IgD-negative memory B cell (primary cell): ENCODE measurements around the gene MYMK. TPM values are rescaled to one million over a fixed set of nuclear protein-coding genes. Genes with fewer than 3 reads are reported as not detected.

ENCODE experiments used
- H3K27ac Mint-ChIP-seq, 3 donors: one replicate each; pipeline ENCODE4 v1.8.0; 2020 to 2022; ENCODE audit warnings: mild to moderate bottlenecking in 3 of 3, mixed read lengths in 3 of 3, moderate library complexity in 1 of 3
- H3K27me3 Mint-ChIP-seq: one replicate; pipeline ENCODE4 v1.8.0; 2021; ENCODE audit warnings: mixed read lengths
- H3K36me3 Mint-ChIP-seq: one replicate; pipeline ENCODE4 v1.8.0; 2020; ENCODE audit warnings: mild to moderate bottlenecking, mixed read lengths
- H3K4me1 Mint-ChIP-seq, 3 donors: one replicate each; pipeline ENCODE4 v1.8.0; 2020 to 2022; ENCODE audit warnings: mixed read lengths in 3 of 3, mild to moderate bottlenecking in 1 of 3
- H3K4me3 Mint-ChIP-seq, 4 donors: one replicate each; pipeline ENCODE4 v1.8.0; 2020 to 2022; ENCODE audit warnings: mild to moderate bottlenecking in 4 of 4, mixed read lengths in 4 of 4, moderate library complexity in 3 of 4
- H3K9me3 Mint-ChIP-seq, 3 donors: one replicate each; pipeline ENCODE4 v1.8.0; 2020 to 2021; ENCODE audit warnings: mixed read lengths in 3 of 3, mild to moderate bottlenecking in 1 of 3
- polyA plus RNA-seq: library from polyadenylated mRNA; unstranded; fragments of 300-500 nt; fragmentation: Illumina TruSeq; gene quantifications from one replicate; pipeline ENCODE4 v1.2.3, GENCODE V29; 2021

Gene MYMK
- polyA plus RNA-seq, 1 donor from 2014 or later = not detected

DNA sequence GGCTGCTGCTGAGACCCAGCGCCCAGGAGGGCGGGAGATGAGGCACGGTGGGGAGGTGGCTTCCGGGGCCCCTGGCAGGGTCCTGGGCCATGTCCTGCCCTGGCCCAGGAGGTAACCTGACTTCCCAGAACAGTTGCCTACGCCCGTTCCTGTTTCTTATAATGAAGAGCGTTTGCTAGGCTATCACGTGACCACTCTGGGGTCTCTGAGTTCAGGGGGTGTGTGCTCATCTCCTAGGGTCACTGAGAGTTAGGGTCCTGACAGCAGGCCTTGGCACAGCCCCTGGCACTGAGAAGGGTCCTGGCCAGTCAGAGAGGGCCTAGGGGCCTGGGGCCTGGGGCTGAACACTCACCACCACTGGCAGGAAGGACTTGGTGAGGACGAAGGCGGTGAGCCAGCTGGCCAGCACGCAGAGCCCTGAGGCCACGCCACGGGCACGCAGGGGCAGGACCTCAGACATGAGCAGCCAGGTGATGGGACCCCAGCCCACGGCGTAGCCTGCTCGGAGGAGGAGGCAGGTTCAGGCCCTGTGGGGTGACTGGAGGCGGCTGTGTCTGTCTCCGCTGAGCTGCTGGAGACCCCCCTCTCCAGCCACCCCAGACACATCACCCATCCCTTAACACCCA is 51.9 kb downstream of the MYMK start:
- H3K9me3 Mint-ChIP-seq = no peaks in the 10 kb centered on the region
- peaks cover 13 to 19% (median 16%) of the 10 kb centered on the region in 3 donors for H3K4me1 Mint-ChIP-seq
- H3K27ac Mint-ChIP-seq = no peak overlapping the region
- peaks cover 3% of the 10 kb centered on the region for H3K36me3 Mint-ChIP-seq
- no peak overlapping the region for H3K4me3 Mint-ChIP-seq
- no peaks in the 10 kb centered on the region for H3K27me3 Mint-ChIP-seq

DNA sequence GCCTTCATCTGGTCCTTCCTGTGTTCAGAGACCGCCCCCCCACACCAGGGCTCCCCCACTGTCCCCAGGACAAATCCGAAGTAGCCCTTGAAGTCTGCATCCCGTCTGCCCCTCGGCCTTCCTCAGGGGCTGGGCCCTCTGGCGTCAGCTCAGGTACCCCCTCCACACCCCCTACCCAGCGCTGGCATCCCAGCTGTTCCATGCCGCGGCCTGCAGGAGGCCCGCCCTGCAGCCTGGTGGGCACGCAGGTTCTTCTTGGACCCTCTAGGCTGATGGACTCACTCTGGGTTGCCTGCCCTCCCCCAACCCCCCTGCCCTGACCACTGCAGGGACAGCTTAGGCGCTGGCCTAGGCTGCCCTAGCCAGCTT is 52.5 kb downstream of the MYMK start:
- H3K4me1 Mint-ChIP-seq = peaks cover 9 to 14% (median 12%) of the 10 kb centered on the region in 3 donors
- peaks cover 3% of the 10 kb centered on the region for H3K36me3 Mint-ChIP-seq
- H3K9me3 Mint-ChIP-seq = no peaks in the 10 kb centered on the region
- H3K27me3 Mint-ChIP-seq = no peaks in the 10 kb centered on the region
- H3K4me3 Mint-ChIP-seq = peak overlapping the region in 1 of 4 donors; percentile 60
- no peak overlapping the region for H3K27ac Mint-ChIP-seq

DNA sequence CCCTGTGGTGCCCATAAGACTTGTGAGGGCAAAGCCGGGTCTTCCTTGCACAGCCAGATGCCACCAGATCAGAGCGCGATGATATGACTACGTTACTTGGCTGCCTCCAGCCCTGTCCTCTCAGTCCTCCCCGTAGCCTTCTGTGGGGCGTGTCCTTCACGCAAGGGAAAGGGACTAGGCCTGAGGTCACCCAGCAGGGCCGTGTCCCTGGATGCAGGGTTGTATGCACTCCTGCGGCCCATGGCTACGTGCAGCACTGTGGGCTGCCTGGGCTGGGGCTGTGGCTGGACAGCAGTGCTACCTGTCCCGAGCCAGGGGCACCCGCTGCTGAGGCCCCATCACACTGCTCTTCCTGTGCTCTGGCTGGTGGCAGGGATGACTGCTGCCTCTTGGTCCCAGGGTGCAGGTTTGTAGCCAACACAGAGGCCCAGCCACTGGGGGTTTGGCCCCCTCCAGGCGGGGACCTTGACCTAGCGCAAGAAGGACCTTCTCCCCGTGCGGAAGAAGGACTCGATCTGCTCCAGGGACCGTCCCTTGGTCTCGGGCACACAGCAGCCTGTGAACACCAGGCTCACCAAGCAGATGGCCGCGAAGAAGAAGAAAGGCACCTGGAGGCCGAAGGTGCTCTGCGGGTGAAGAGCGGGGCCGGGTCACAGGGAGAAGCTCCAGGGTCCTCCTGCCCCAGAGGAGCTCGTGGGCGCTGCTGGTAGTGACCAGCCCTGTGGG is 53.0 kb downstream of the MYMK start:
- Mint-ChIP-seq H3K27ac (peak overlapping the region in 2 of 3 donors; percentile 21 to 67), H3K4me1 (peaks cover 8 to 13% (median 11%) of the 10 kb centered on the region in 3 donors), H3K27me3 (no peaks in the 10 kb centered on the region), H3K4me3 (peak overlapping the region in 1 of 4 donors; percentile 60), H3K9me3 (no peaks in the 10 kb centered on the region), H3K36me3 (peaks cover 3% of the 10 kb centered on the region)

DNA sequence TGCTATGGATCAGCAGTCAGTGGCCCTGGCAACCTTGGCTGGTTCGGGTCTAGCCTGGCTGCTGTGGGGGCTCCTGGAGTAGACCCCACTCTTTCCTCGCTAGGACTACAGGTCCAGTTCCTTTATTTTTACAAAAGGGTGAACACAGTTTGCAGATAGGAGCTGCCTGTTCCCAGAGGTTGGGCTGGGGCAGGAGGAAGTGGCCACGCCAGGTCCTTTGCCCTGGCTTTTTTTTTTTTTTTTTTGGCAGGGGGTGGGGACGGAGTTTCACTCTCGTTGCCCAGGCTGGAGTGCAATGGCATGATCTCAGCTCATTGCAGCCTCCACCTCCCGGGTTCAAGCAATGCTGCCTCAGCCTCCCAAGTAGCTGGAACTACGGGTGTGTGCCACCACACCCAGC is 53.8 kb downstream of the MYMK start:
- Mint-ChIP-seq H3K27me3 (no peaks in the 10 kb centered on the region), H3K9me3 (no peaks in the 10 kb centered on the region), H3K4me3 (peak overlapping the region in 1 of 4 donors; percentile 22), H3K36me3 (peaks cover 3% of the 10 kb centered on the region), H3K4me1 (peaks cover 6 to 9% (median 6%) of the 10 kb centered on the region in 3 donors), H3K27ac (no peak overlapping the region)

DNA sequence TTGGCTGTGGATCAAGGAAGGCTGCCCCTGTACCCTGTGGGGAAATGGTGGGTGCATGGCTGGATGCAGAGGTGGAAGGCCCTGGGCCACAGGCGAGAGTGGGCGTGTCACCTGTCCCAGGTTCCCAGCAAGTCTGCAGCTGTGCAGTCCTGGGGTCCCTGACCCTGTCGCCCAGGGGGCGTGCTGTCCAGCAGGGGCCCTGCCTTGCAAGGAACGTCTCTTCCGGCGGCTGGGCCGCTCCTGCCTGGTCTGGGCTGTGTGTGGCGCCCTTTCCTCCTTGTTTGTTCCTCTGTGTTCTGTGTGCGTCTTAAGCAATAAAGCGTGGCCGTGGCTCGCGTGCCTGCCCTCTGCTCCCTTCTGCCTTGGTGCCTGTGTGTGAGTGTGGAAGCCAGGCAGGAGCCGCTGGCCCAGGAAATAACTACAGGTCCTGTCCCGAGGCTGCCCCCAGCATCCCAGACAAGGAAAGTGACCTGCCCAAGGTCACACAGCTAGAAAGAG is 54.3 kb downstream of the MYMK start:
- Mint-ChIP-seq H3K27ac (peak overlapping the region in 2 of 3 donors; percentile 32 to 53), H3K4me3 (peak overlapping the region in 1 of 4 donors; percentile 22), H3K9me3 (no peaks in the 10 kb centered on the region), H3K27me3 (no peaks in the 10 kb centered on the region), H3K4me1 (peaks cover 4 to 14% (median 7%) of the 10 kb centered on the region in 3 donors), H3K36me3 (peaks cover 2% of the 10 kb centered on the region)

DNA sequence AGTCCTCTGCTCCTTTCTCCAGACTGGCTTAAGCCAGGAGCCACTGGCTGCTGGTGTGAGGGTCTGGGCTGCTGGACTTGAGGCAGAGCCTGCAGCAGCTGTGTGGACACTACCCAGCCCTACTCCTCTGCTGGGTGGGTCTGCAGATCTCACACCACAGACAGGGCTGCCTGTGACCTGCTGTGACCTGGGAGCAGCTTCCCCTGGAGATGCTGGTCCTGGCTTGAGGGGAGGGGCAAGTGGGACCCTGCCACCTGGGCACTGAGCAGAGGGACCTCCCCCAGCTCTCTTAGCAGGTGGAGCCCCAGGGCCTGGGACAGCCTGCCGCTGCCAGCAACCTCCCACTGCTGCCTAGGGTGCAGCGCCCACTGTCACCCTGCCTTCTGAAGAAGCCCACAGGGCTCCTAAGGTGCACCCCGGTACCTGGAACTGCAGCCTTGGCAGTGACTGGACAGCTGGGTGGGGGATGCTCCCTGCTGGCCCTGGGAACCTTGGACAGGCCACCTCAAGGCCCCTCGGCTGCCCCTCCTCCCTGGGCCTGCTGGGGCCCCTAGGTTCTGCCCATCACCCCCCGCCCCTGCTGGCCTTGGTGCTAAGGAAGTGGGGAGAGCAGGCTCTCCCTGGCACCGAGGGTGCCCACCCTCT is 55.9 kb downstream of the MYMK start:
- H3K27me3 Mint-ChIP-seq = no peaks in the 10 kb centered on the region
- no peaks in the 10 kb centered on the region for H3K9me3 Mint-ChIP-seq
- peaks cover 3% of the 10 kb centered on the region for H3K36me3 Mint-ChIP-seq
- no peak overlapping the region for H3K4me3 Mint-ChIP-seq
- no peak overlapping the region for H3K27ac Mint-ChIP-seq
- peaks cover under 1 to 10% (median 4%) of the 10 kb centered on the region in 3 donors for H3K4me1 Mint-ChIP-seq

DNA sequence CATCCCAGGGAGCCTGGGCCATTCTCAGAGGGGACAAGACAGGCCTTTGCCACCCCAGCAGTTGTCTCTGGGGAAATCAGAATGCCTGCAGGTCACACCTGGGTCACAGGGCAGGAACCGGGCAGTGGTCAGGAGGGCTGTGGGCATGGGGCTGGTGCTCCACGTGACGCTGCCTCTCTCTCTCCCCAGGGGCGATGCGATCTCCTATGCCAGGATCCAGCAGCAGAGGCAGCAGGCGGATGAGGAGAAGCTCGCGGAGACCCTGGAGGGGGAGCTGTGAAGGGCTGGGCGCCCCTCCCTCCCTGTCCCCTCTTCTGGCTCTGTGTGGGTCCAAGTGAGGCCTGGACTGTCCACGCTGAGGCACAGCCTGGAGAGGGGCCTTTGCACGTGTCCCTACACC is 56.4 kb downstream of the MYMK start:
- Mint-ChIP-seq H3K27ac (no peak overlapping the region), H3K36me3 (peaks cover 3% of the 10 kb centered on the region), H3K4me1 (peaks cover 3 to 10% (median 4%) of the 10 kb centered on the region in 3 donors)

DNA sequence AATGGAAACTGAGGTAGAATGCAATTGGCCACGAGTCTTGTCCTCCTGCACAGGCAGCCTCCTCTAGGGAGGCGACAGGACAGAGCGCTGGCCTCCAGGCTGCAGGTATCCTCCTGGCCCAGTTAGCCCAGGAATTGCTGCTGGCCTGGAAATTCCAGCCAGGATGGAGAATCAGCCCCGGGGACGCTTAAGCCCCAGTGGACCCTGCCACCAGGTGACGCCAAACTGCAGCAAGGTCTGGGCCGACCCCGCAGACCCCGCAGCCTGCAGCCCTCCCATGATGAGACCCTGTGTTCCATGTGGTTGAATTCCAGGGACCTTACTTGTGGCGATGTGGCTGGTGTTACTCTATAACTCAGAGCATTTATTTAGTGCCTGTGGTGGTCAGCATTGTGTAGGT is 57.7 kb downstream of the MYMK start:
- peak overlapping the region in 1 of 3 donors; percentile 42 for H3K27ac Mint-ChIP-seq
- peaks cover 3% of the 10 kb centered on the region for H3K36me3 Mint-ChIP-seq
- H3K4me1 Mint-ChIP-seq = peaks cover 3 to 10% (median 9%) of the 10 kb centered on the region in 3 donors
- H3K27me3 Mint-ChIP-seq = no peaks in the 10 kb centered on the region
- no peaks in the 10 kb centered on the region for H3K9me3 Mint-ChIP-seq
- no peak overlapping the region for H3K4me3 Mint-ChIP-seq

More for the DNA sequence above, 56.4 kb downstream of the MYMK start:
- Mint-ChIP-seq H3K27me3 (no peaks in the 10 kb centered on the region), H3K9me3 (no peaks in the 10 kb centered on the region), H3K4me3 (no peak overlapping the region)

DNA sequence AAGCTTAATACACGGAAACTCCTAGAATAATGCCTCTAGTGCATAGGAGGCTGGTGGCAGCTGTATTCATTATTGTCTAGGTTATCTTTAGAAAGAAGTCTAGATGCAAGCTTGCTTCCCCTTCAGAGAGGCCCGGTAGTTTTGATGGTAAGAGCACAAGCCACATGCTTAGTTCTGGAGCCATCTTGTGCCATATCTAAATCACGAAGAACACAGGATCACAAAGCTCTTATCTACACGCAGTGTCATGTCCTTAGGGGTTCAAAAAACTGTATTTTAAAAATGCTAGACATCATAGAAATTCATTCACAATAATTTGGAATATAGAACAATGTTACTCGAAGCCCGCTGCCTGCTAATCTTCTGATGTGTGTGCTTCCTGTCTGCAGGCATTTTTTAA is 58.8 kb downstream of the MYMK start:
- Mint-ChIP-seq H3K36me3 (peaks cover 3% of the 10 kb centered on the region), H3K4me3 (peak overlapping the region in 1 of 4 donors; percentile 74), H3K27me3 (no peaks in the 10 kb centered on the region), H3K27ac (peak overlapping the region in 2 of 3 donors; percentile 65 to 98), H3K9me3 (no peaks in the 10 kb centered on the region), H3K4me1 (peaks cover 10 to 19% (median 15%) of the 10 kb centered on the region in 3 donors)

DNA sequence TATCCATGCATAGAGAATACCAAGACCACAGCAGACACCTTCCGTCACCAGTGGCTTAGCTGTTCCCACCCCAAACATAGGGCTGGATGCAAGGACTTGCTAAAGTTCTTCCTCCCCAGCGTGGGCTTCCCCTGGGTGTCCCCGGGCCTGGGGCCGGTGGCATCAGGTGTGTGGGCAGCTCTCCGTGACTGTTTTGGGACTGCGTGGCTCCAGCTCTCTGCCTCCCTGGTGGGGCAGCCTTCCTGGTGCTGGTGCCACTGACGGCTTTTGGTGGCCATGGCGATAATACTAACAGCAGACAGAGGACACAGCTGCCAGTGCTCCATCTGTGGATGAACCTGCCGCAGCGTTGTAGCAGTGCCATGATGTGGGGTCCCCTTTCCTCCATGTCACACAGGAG is 60.1 kb downstream of the MYMK start:
- no peaks in the 10 kb centered on the region for H3K9me3 Mint-ChIP-seq
- H3K27ac Mint-ChIP-seq = peak overlapping the region in 1 of 3 donors; percentile 98

More for the DNA sequence above, 60.1 kb downstream of the MYMK start:
- Mint-ChIP-seq H3K4me3 (no peak overlapping the region), H3K4me1 (peaks cover 14 to 26% (median 19%) of the 10 kb centered on the region in 3 donors), H3K36me3 (peaks cover 3% of the 10 kb centered on the region), H3K27me3 (no peaks in the 10 kb centered on the region)

Other genes with a start within 250 kb of the MYMK start
- gene ABO, start 249.8 kb downstream of the MYMK start, polyA plus RNA-seq = not detected
- 13.4 TPM for gene SURF6, start 188.8 kb downstream of the MYMK start, polyA plus RNA-seq
- 26.7 TPM for gene MED22, start 176.8 kb downstream of the MYMK start, polyA plus RNA-seq
- gene RPL7A, start 176.7 kb downstream of the MYMK start, polyA plus RNA-seq = 1,229 TPM
- gene SURF1, start 168.5 kb downstream of the MYMK start, polyA plus RNA-seq = 114 TPM
- gene SURF2, start 168.4 kb downstream of the MYMK start, polyA plus RNA-seq = 34.7 TPM
- gene SURF4, start 148.9 kb downstream of the MYMK start, polyA plus RNA-seq = 72.6 TPM
- gene STKLD1, start 148.6 kb downstream of the MYMK start, polyA plus RNA-seq = 0.16 TPM
- 31.6 TPM for gene REXO4, start 106.9 kb downstream of the MYMK start, polyA plus RNA-seq
- gene ADAMTS13, start 102.6 kb downstream of the MYMK start, polyA plus RNA-seq = 0.35 TPM
- 15.9 TPM for gene CACFD1, start 65.0 kb downstream of the MYMK start, polyA plus RNA-seq
- gene SLC2A6, start 45.9 kb downstream of the MYMK start, polyA plus RNA-seq = 65.2 TPM
- not detected for gene ADAMTSL2, start 9.7 kb upstream of the MYMK start, polyA plus RNA-seq
- not detected for gene FAM163B, start 84.4 kb upstream of the MYMK start, polyA plus RNA-seq
- gene DBH, start 111.4 kb upstream of the MYMK start, polyA plus RNA-seq = not detected
- 0.30 TPM for gene SARDH, start 213.4 kb upstream of the MYMK start, polyA plus RNA-seq